SK-N-SH (cell line): ENCODE results near the gene IL13. TPM values are rescaled to one million over a fixed set of nuclear protein-coding genes. Genes with fewer than 3 reads are reported as not detected.

Experiments used
- CHD2 ChIP-seq: fragments of 150-350 bp; IDR thresholded peaks from 2 replicates; pipeline ENCODE4 v1.6.1; 2018; ENCODE audit warnings: low read length; ENCODE audit not compliant: partially characterized antibody
- ELF1 ChIP-seq: IDR thresholded peaks from 2 replicates; pipeline ENCODE4 v1.4.0; 2012
- EP300 ChIP-seq, 2 experiments: IDR thresholded peaks; 2 replicates each; pipeline versions ENCODE4 v1.4.0 to v1.6.1; 2012; ENCODE audit warnings: borderline replicate concordance in 1 of 2, low read depth in 1 of 2, low read length in 1 of 2
- EZH2phosphoT487 ChIP-seq: fragments of 200-600 bp; sonication (generic); IDR thresholded peaks from 2 replicates; pipeline ENCODE4 v1.6.1; 2017; ENCODE audit warnings: low read depth, mixed run types, mild to moderate bottlenecking, antibody characterized with exemption, moderate library complexity, borderline replicate concordance
- FOSL2 ChIP-seq: IDR thresholded peaks from 2 replicates; pipeline ENCODE4 v1.4.0; 2012; ENCODE audit warnings: low read depth, mild to moderate bottlenecking, moderate library complexity, borderline replicate concordance
- GABPA ChIP-seq: IDR thresholded peaks from 2 replicates; pipeline ENCODE4 v1.4.0; 2012; ENCODE audit warnings: low read depth, mild to moderate bottlenecking
- GATA2 ChIP-seq: sonication (generic); formaldehyde crosslinking; IDR thresholded peaks from 2 replicates; pipeline ENCODE4 v1.5.0; 2020; ENCODE audit warnings: mild to moderate bottlenecking, missing genetic modification reagents
- JUND ChIP-seq: IDR thresholded peaks from 2 replicates; pipeline ENCODE4 v1.4.0; 2012
- MEF2A ChIP-seq: IDR thresholded peaks from 2 replicates; pipeline ENCODE4 v1.4.0; 2012; ENCODE audit warnings: low read depth, borderline replicate concordance
- MXI1 ChIP-seq: IDR thresholded peaks from 2 replicates; pipeline ENCODE4 v1.6.1; 2012; ENCODE audit warnings: mild to moderate bottlenecking, low read depth, low read length, improper control_type of control experiment
- POLR2AphosphoS5 ChIP-seq: IDR thresholded peaks from 2 replicates; pipeline ENCODE4 v1.6.1; 2012; ENCODE audit warnings: low read depth, low read length
- RCOR1 ChIP-seq: fragments of 150-350 bp; IDR thresholded peaks from 2 replicates; pipeline ENCODE4 v1.6.1; 2017; ENCODE audit warnings: antibody characterized with exemption, low read length
- SMC3 ChIP-seq: IDR thresholded peaks from 2 replicates; pipeline ENCODE4 v1.6.1; 2012; ENCODE audit warnings: low read depth, low read length, improper control_type of control experiment
- TAF1 ChIP-seq: IDR thresholded peaks from 2 replicates; pipeline ENCODE4 v1.6.1; 2012; ENCODE audit warnings: low read depth, mild to moderate bottlenecking, low read length, moderate library complexity, borderline replicate concordance
- TCF12 ChIP-seq: IDR thresholded peaks from 2 replicates; pipeline ENCODE4 v1.4.0; 2012
- TEAD4 ChIP-seq: IDR thresholded peaks from 2 replicates; pipeline ENCODE4 v1.4.0; 2012; ENCODE audit warnings: mild to moderate bottlenecking, borderline replicate concordance; ENCODE audit not compliant: insufficient read depth
- USF2 ChIP-seq: fragments of 150-350 bp; IDR thresholded peaks from 2 replicates; pipeline ENCODE4 v1.6.1; 2017; ENCODE audit warnings: antibody characterized with exemption, low read length, low read depth, borderline replicate concordance
- YY1 ChIP-seq: IDR thresholded peaks from 2 replicates; pipeline ENCODE4 v1.4.0; 2012; ENCODE audit warnings: low read depth, mild to moderate bottlenecking
- polyA plus RNA-seq, 3 experiments: library from polyadenylated mRNA; depleted of rRNA; stranded (reverse); fragments of >200 nt; gene quantifications; 2 replicates each; pipeline ENCODE4 v1.2.3, GENCODE V29; 2012
- TF ChIP-seq, protein P1 (sequence below): IDR thresholded peaks from 2 replicates; pipeline ENCODE4 v1.6.1; 2012; ENCODE audit warnings: mild to moderate bottlenecking, low read depth, low read length, moderate library complexity
- TF ChIP-seq, protein P2 (sequence below): fragments of 200-600 bp; sonication (generic); IDR thresholded peaks from 2 replicates; pipeline ENCODE4 v1.6.1; 2017; ENCODE audit warnings: antibody characterized with exemption, mild to moderate bottlenecking, moderate library complexity
- TF ChIP-seq, protein P3 (sequence below): IDR thresholded peaks from 2 replicates; pipeline ENCODE4 v1.4.0; 2012; ENCODE audit warnings: low read depth, borderline replicate concordance

IL13 gene
- polyA plus RNA-seq, 1 of the 3 experiments (the other 2 are of a cell fraction), result 0.08 TPM

- TF ChIP-seq, protein P1, sequence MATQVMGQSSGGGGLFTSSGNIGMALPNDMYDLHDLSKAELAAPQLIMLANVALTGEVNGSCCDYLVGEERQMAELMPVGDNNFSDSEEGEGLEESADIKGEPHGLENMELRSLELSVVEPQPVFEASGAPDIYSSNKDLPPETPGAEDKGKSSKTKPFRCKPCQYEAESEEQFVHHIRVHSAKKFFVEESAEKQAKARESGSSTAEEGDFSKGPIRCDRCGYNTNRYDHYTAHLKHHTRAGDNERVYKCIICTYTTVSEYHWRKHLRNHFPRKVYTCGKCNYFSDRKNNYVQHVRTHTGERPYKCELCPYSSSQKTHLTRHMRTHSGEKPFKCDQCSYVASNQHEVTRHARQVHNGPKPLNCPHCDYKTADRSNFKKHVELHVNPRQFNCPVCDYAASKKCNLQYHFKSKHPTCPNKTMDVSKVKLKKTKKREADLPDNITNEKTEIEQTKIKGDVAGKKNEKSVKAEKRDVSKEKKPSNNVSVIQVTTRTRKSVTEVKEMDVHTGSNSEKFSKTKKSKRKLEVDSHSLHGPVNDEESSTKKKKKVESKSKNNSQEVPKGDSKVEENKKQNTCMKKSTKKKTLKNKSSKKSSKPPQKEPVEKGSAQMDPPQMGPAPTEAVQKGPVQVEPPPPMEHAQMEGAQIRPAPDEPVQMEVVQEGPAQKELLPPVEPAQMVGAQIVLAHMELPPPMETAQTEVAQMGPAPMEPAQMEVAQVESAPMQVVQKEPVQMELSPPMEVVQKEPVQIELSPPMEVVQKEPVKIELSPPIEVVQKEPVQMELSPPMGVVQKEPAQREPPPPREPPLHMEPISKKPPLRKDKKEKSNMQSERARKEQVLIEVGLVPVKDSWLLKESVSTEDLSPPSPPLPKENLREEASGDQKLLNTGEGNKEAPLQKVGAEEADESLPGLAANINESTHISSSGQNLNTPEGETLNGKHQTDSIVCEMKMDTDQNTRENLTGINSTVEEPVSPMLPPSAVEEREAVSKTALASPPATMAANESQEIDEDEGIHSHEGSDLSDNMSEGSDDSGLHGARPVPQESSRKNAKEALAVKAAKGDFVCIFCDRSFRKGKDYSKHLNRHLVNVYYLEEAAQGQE, result no peak
- TF ChIP-seq MEF2A (no peak; the same call in 1 of the 2 replicates), TEAD4 (0 out of 2 replicates have a peak, but pooled peaks have one; percentile 41), RCOR1 (no peak), YY1 (no peak), CHD2 (no peak), MXI1 (no peak), TCF12 (peak; percentile 54; the same call in 1 of the 2 replicates), JUND (peak; percentile 67), EP300 (IDR thresholded peaks at IDR 0.05; ENCODE audit: borderline replicate concordance in 1 of 2, low read depth in 1 of 2, low read length in 1 of 2) (no peak), ELF1 (peak; percentile 12; the same call in 1 of the 2 replicates), SMC3 (no peak), GABPA (no peak), FOSL2 (peak; percentile 58; the same call in 1 of the 2 replicates), EZH2phosphoT487 (no peak), TAF1 (0 out of 2 replicates have a peak, but pooled peaks have one; percentile 22), GATA2 (no peak), USF2 (no peak), POLR2AphosphoS5 (no peak; the same call in 1 of the 2 replicates)
- TF ChIP-seq, protein P2, sequence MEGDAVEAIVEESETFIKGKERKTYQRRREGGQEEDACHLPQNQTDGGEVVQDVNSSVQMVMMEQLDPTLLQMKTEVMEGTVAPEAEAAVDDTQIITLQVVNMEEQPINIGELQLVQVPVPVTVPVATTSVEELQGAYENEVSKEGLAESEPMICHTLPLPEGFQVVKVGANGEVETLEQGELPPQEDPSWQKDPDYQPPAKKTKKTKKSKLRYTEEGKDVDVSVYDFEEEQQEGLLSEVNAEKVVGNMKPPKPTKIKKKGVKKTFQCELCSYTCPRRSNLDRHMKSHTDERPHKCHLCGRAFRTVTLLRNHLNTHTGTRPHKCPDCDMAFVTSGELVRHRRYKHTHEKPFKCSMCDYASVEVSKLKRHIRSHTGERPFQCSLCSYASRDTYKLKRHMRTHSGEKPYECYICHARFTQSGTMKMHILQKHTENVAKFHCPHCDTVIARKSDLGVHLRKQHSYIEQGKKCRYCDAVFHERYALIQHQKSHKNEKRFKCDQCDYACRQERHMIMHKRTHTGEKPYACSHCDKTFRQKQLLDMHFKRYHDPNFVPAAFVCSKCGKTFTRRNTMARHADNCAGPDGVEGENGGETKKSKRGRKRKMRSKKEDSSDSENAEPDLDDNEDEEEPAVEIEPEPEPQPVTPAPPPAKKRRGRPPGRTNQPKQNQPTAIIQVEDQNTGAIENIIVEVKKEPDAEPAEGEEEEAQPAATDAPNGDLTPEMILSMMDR, result no peak
- TF ChIP-seq, protein P3, sequence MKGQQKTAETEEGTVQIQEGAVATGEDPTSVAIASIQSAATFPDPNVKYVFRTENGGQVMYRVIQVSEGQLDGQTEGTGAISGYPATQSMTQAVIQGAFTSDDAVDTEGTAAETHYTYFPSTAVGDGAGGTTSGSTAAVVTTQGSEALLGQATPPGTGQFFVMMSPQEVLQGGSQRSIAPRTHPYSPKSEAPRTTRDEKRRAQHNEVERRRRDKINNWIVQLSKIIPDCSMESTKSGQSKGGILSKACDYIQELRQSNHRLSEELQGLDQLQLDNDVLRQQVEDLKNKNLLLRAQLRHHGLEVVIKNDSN, result no peak
Measured at GRCh38 chr5:132674671-132675506, 16.9 kb downstream of the IL13 start (continued).
